ENCODE measurements around the gene KRI1.

Gene KRI1

DNA sequence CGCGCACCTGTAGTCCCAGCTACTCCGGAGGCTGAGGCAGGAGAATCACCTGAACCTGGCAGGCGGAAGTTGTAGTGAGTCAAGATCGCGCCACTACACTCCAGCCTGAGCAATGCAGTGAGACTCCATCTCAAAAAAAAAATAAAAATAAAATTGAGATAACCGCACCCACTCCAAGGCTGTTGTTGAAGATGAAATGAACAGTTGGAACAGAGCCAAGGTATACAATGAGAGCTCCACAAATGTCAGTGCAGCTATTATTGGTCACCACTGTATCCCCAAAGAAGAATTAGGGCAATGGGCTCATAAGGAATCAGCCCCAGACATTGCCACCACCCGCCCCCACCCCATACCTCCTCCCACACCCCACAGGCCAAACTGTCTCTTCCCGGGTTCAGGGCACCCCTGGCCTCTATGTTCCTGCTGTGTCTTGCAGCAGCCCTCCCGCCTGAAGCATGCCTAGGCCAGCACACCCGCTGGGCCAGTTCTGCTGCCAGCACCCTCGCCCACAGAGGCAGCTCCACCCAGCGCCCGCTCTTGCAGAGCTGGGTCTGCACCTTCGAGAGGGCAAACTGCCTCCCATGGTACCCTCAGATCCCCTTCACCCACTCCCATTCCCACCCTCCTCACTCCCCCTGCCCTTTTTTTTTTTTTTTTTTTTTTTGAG is 45.0 kb downstream of the KRI1 start:
- DNase-seq (ENCODE audit: low spot score) = no peak
- in situ Hi-C loops (cut with MboI; ENCODE audit: low pct_unique_long_range_greater_than_20kb, low sequenced_read_pairs, unreplicated experiment) = no loop called here
- TF ChIP-seq, protein P1, sequence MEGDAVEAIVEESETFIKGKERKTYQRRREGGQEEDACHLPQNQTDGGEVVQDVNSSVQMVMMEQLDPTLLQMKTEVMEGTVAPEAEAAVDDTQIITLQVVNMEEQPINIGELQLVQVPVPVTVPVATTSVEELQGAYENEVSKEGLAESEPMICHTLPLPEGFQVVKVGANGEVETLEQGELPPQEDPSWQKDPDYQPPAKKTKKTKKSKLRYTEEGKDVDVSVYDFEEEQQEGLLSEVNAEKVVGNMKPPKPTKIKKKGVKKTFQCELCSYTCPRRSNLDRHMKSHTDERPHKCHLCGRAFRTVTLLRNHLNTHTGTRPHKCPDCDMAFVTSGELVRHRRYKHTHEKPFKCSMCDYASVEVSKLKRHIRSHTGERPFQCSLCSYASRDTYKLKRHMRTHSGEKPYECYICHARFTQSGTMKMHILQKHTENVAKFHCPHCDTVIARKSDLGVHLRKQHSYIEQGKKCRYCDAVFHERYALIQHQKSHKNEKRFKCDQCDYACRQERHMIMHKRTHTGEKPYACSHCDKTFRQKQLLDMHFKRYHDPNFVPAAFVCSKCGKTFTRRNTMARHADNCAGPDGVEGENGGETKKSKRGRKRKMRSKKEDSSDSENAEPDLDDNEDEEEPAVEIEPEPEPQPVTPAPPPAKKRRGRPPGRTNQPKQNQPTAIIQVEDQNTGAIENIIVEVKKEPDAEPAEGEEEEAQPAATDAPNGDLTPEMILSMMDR (IDR thresholded peaks at IDR 0.05; ENCODE audit: extremely low read depth, insufficient read depth, missing control alignments) = no peak

DNA sequence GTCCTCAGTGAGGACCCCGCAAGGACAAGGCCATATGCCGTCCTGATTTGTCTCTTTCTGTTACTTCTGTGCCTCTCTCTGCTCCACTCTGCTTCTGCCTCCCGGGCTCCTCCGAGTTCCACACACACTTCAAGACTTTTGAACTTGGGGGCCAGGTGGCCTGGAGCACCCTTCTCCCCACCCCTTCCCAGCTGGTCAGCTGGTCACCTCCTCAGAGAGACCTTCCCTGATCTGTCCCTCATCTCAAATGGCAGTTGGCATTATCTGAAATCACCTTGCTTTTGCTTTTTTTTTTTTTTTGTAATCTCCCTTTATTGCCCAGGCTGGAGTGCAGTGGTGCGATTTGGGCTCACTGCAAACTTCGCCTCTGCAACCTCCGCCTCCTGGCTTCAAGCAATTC is 46.4 kb downstream of the KRI1 start:
- in situ Hi-C loops (cut with MboI; ENCODE audit: low pct_unique_long_range_greater_than_20kb, low sequenced_read_pairs, unreplicated experiment) = no loop called here
- DNase-seq (ENCODE audit: low spot score) = no peak
- TF ChIP-seq, protein P1 (IDR thresholded peaks at IDR 0.05; ENCODE audit: extremely low read depth, insufficient read depth, missing control alignments) = no peak

GRCh38 chr19:10518444-10519361 is 47.1 kb downstream of the KRI1 start:
- peak; percentile 48 for DNase-seq (ENCODE audit: low spot score)
- in situ Hi-C loops (cut with MboI; ENCODE audit: low pct_unique_long_range_greater_than_20kb, low sequenced_read_pairs, unreplicated experiment) = no loop called here
- TF ChIP-seq, protein P1 (IDR thresholded peaks at IDR 0.05; ENCODE audit: extremely low read depth, insufficient read depth, missing control alignments) = no peak

GRCh38 chr19:10517760-10518443 is 47.9 kb downstream of the KRI1 start:
- TF ChIP-seq, protein P1 (IDR thresholded peaks at IDR 0.05; ENCODE audit: extremely low read depth, insufficient read depth, missing control alignments) = no peak
- in situ Hi-C loops (cut with MboI; ENCODE audit: low pct_unique_long_range_greater_than_20kb, low sequenced_read_pairs, unreplicated experiment) = no loop called here
- DNase-seq (ENCODE audit: low spot score) = peak; percentile 36

DNA sequence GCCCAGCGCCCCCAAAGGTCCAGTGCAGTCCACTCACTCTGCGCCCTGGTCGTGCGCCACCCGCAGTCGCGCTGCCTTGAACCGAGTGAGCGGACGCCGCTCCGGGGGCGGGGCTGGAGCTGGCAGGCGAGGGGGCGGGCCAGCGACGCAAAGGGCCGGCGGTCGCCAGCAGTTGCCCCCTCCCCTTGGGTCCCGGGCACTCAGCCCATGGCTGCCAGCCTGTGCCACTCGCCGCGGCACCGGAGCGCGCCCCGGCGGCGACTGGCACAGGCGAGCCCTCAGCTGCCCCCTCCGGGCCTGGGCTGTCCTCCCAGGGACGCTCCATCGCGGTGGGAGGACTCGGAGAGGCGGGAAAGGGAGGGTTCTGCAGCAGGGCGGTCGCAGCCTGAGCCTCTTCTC is 48.5 kb downstream of the KRI1 start, which contains the start of gene S1PR5:
Gene S1PR5 (minus strand): TSS at position 87 of the 399 bp plus-strand sequence. CDS start 2,436 bp downstream, outside the sequence.
- in situ Hi-C loops (cut with MboI; ENCODE audit: low pct_unique_long_range_greater_than_20kb, low sequenced_read_pairs, unreplicated experiment) = no loop called here
- peak; percentile 34 for DNase-seq (ENCODE audit: low spot score)
- TF ChIP-seq, protein P1 (IDR thresholded peaks at IDR 0.05; ENCODE audit: extremely low read depth, insufficient read depth, missing control alignments) = no peak

DNA sequence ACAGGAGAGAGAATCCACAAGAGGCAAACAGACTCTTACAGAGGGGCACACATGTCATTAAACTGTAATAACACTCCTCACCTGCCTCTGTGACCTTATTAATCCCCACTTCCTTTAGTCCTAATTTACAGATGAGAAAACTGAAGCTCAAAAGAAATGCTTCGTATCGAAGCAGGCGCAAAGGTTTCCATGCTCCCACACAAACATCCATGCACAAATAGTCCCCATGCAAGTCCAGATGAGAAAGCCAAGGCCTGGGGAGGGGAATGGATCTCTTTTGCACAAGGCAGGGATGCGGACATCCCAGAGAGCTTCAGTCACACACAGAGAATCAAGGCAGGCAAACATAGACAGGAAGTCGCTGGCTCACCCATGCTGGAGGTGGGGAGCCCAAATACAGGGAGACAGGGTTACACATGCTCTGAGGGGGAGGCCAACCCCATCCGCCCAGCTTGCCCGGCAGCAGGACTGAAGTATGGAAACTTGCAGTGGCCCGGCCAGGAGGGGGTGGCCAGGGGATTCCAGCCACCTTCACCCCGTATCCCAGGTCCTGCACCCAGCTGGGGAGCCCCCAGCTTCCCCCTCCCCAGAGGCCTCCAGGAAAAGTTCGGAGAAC is 49.0 kb downstream of the KRI1 start:
- DNase-seq (ENCODE audit: low spot score) = peak; percentile 29
- in situ Hi-C loops (cut with MboI; ENCODE audit: low pct_unique_long_range_greater_than_20kb, low sequenced_read_pairs, unreplicated experiment) = no loop called here
- TF ChIP-seq, protein P1 (IDR thresholded peaks at IDR 0.05; ENCODE audit: extremely low read depth, insufficient read depth, missing control alignments) = no peak
